Loucy (cell line): ENCODE measurements around the gene SYNC.
A peak's percentile ranks its signal among the peaks of the same experiment; 100 is the strongest.

Experiments used
- H2AFZ ChIP-seq: fragments of 200-600 bp; sonication (generic); 2 replicates; pipeline ENCODE4 v1.6.0; 2016; ENCODE audit warnings: antibody characterized with exemption, mild to moderate bottlenecking, low read length, moderate library complexity
- H3F3A ChIP-seq: fragments of 200-600 bp; 2 replicates; pipeline ENCODE4 v1.6.0; 2016; ENCODE audit warnings: antibody characterized with exemption, low read depth, mild to moderate bottlenecking
- H3K27me3 ChIP-seq: fragments of 200-600 bp; sonication (generic); 2 replicates; pipeline ENCODE4 v1.6.1; 2014; ENCODE audit warnings: low read length, mild to moderate bottlenecking; ENCODE audit not compliant: insufficient read depth, poor library complexity, severe bottlenecking
- H3K36me3 ChIP-seq: fragments of 200-600 bp; sonication (generic); 2 replicates; pipeline ENCODE4 v1.6.1; 2016; ENCODE audit warnings: low read length; ENCODE audit not compliant: insufficient read depth
- H3K4me1 ChIP-seq: fragments of 200-600 bp; sonication (generic); 2 replicates; pipeline ENCODE4 v1.5.1; 2014; ENCODE audit warnings: low read length, mild to moderate bottlenecking; ENCODE audit not compliant: insufficient read depth, poor library complexity, severe bottlenecking
- H3K4me2 ChIP-seq: fragments of 200-600 bp; sonication (generic); 2 replicates; pipeline ENCODE4 v1.6.0; 2014; ENCODE audit warnings: antibody characterized with exemption, low read length, low read depth, mild to moderate bottlenecking; ENCODE audit not compliant: poor library complexity, severe bottlenecking
- H3K4me3 ChIP-seq: fragments of 200-600 bp; sonication (generic); 2 replicates; pipeline ENCODE4 v1.5.1; 2014; ENCODE audit warnings: low read length, mild to moderate bottlenecking, mixed read lengths; ENCODE audit not compliant: poor library complexity, severe bottlenecking
- H3K79me2 ChIP-seq: fragments of 200-600 bp; sonication (generic); 2 replicates; pipeline ENCODE4 v1.6.1; 2014; ENCODE audit warnings: low read length; ENCODE audit not compliant: insufficient read depth
- H3K9ac ChIP-seq: fragments of 200-600 bp; sonication (generic); 2 replicates; pipeline ENCODE4 v1.6.0; 2014; ENCODE audit warnings: mild to moderate bottlenecking, low read depth, low read length, moderate library complexity; ENCODE audit not compliant: poor library complexity, severe bottlenecking
- H3K9me2 ChIP-seq: fragments of 200-600 bp; sonication (generic); replicated peaks from 2 replicates; pipeline ENCODE4 v1.6.1; 2016; ENCODE audit warnings: low read depth, low read length, mixed read lengths
- H3K9me3 ChIP-seq: fragments of 200-600 bp; sonication (generic); 2 replicates; pipeline ENCODE4 v1.6.1; 2014; ENCODE audit warnings: mild to moderate bottlenecking, antibody characterized with exemption, low read length, low read depth; ENCODE audit not compliant: insufficient read depth
- H4K20me1 ChIP-seq: fragments of 200-600 bp; sonication (generic); 2 replicates; pipeline ENCODE4 v1.6.0; 2014; ENCODE audit warnings: antibody characterized with exemption, low read length, mild to moderate bottlenecking; ENCODE audit not compliant: insufficient read depth, poor library complexity, severe bottlenecking
- CTCF ChIP-seq: fragments of 200-600 bp; sonication (generic); conservative IDR thresholded peaks from 2 replicates; pipeline ENCODE4 v1.5.1; 2014; ENCODE audit warnings: mild to moderate bottlenecking, antibody characterized with exemption, low read length
- EZH2phosphoT487 ChIP-seq: fragments of 200-600 bp; IDR thresholded peaks from 2 replicates; pipeline ENCODE4 v1.6.1; 2018; ENCODE audit warnings: antibody characterized with exemption, mild to moderate bottlenecking, moderate library complexity, borderline replicate concordance

Gene SYNC

GRCh38 chr1:32709476-32709875, 6.9 kb upstream of the SYNC start:
- no peaks in the 10 kb centered on the region for H4K20me1 ChIP-seq
- no peak overlapping the region for H3K4me3 ChIP-seq
- peak; percentile 32; the same call in 1 of the 2 replicates for TF ChIP-seq CTCF
- no peak for TF ChIP-seq EZH2phosphoT487
- H3K9me3 ChIP-seq, result no peaks in the 10 kb centered on the region
- no peaks in the 10 kb centered on the region for H3K79me2 ChIP-seq
- H3K9ac ChIP-seq, result no peak overlapping the region
- no peak overlapping the region for H3K4me2 ChIP-seq
- H3K27me3 ChIP-seq, result no peaks in the 10 kb centered on the region
- H3K4me1 ChIP-seq, result peaks cover 3% of the 10 kb centered on the region
- no peak overlapping the region for H2AFZ ChIP-seq
- H3K36me3 ChIP-seq, result no peaks in the 10 kb centered on the region
- no peaks in the 10 kb centered on the region for H3K9me2 ChIP-seq
- H3F3A ChIP-seq, result no peaks in the 10 kb centered on the region

- Histone ChIP-seq H4K20me1 (no peaks in the 10 kb centered on the region), H3K9ac (no peak overlapping the region), H3K36me3 (no peaks in the 10 kb centered on the region), H3F3A (no peaks in the 10 kb centered on the region), H3K9me3 (no peaks in the 10 kb centered on the region), H2AFZ (no peak overlapping the region), H3K4me2 (no peak overlapping the region), H3K4me1 (peaks cover 3% of the 10 kb centered on the region), H3K4me3 (no peak overlapping the region), H3K79me2 (no peaks in the 10 kb centered on the region), H3K27me3 (no peaks in the 10 kb centered on the region), H3K9me2 (no peaks in the 10 kb centered on the region)
- TF ChIP-seq CTCF (no peak), EZH2phosphoT487 (no peak)
Observed at GRCh38 chr1:32709075-32709474, 6.5 kb upstream of the SYNC start.

- H3K9ac ChIP-seq, result no peak overlapping the region
- H3K27me3 ChIP-seq, result no peaks in the 10 kb centered on the region
- no peak overlapping the region for H2AFZ ChIP-seq
- no peaks in the 10 kb centered on the region for H3K9me3 ChIP-seq
- no peaks in the 10 kb centered on the region for H3F3A ChIP-seq
- H3K79me2 ChIP-seq, result no peaks in the 10 kb centered on the region
- no peak for TF ChIP-seq EZH2phosphoT487
- TF ChIP-seq CTCF, result no peak
- H3K4me1 ChIP-seq, result no peaks in the 10 kb centered on the region
- H3K4me2 ChIP-seq, result no peak overlapping the region
- H4K20me1 ChIP-seq, result no peaks in the 10 kb centered on the region
- H3K36me3 ChIP-seq, result no peaks in the 10 kb centered on the region
- H3K4me3 ChIP-seq, result no peak overlapping the region
- H3K9me2 ChIP-seq, result no peaks in the 10 kb centered on the region
Observed at GRCh38 chr1:32706491-32706890, 3.9 kb upstream of the SYNC start.
